Ascending aorta (tissue), 2 donors: ENCODE measurements around the gene MAT2A. TPM values are rescaled to one million over a fixed set of nuclear protein-coding genes. Genes with fewer than 3 reads are reported as not detected.
"Not testable (repeated sequence)": the region's sequence is repeated elsewhere in the genome, so short reads cannot be mapped to it uniquely, and the experiment has no call there.

Experiments
- DNase-seq, 2 donors: peaks; one replicate each; pipeline ENCODE4 v3.0.0-alpha.2; 2019; ENCODE audit warnings: low spot score in 2 of 2
- H3K27ac ChIP-seq, 2 donors: fragments of 200-600 bp; sonication (generic); one replicate each; pipeline ENCODE4 v1.5.1; 2016 to 2017; ENCODE audit warnings: mild to moderate bottlenecking in 1 of 2
- H3K27me3 ChIP-seq: fragments of 200-600 bp; sonication (generic); one replicate; pipeline ENCODE4 v1.5.1; 2017
- H3K36me3 ChIP-seq, 2 donors: fragments of 200-600 bp; sonication (generic); one replicate each; pipeline ENCODE4 v1.5.1; 2016
- H3K4me1 ChIP-seq, 2 donors: fragments of 200-600 bp; sonication (generic); one replicate each; pipeline ENCODE4 v1.5.1; 2016 to 2017; ENCODE audit warnings: mild to moderate bottlenecking in 1 of 2
- H3K4me3 ChIP-seq, 2 donors: fragments of 200-600 bp; sonication (generic); one replicate each; pipeline ENCODE4 v1.5.1; 2016 to 2017; ENCODE audit warnings: mild to moderate bottlenecking in 1 of 2
- H3K9me3 ChIP-seq, 2 donors: fragments of 200-600 bp; sonication (generic); one replicate each; pipeline ENCODE4 v1.5.1; 2016
- CTCF ChIP-seq, 3 experiments: fragments of 200-600 bp in 2 of 3; fragments of 450-650 bp in 1 of 3; sonication (generic) in 2 of 3; IDR thresholded peaks; one replicate each; pipeline ENCODE4 v1.5.1; 2016 to 2019; ENCODE audit warnings: antibody characterized with exemption in 3 of 3, mild to moderate bottlenecking in 1 of 3, moderate library complexity in 1 of 3
- intact Hi-C: fragments of 100-400 bp; cut with DNase I; formaldehyde crosslinking; loops from one replicate; pipeline ENCODE4 v1.15.1; 2023
- total RNA-seq: library from RNA; depleted of rRNA; stranded (reverse); fragments of >200 nt; gene quantifications from one replicate; pipeline ENCODE4 v1.1.0, GENCODE V29; 2016

Gene MAT2A
- total RNA-seq, 1 donor from 2014 or later = 91.7 TPM

- DNase-seq = no peak
- Histone ChIP-seq H3K27ac (peak overlapping the region in 1 of 2 donors; percentile 98), H3K4me3 (peak overlapping the region; percentile 82 to 89), H3K4me1 (peaks cover 2 to 30% of the 10 kb centered on the region in 2 donors), H3K9me3 (no peaks in the 10 kb centered on the region), H3K27me3 (no peaks in the 10 kb centered on the region), H3K36me3 (peaks cover 48 to 52% of the 10 kb centered on the region in 2 donors)
- intact Hi-C loops = no loop called here
- TF ChIP-seq CTCF (IDR thresholded peaks at IDR 0.05) = no peak
Observed at GRCh38 chr2:85541753-85542457, 2.9 kb downstream of the MAT2A start.

- no peak for TF ChIP-seq CTCF (IDR thresholded peaks at IDR 0.05)
- Histone ChIP-seq H3K27ac (peak overlapping the region in 1 of 2 donors; percentile 98), H3K27me3 (no peaks in the 10 kb centered on the region), H3K36me3 (peaks cover 48 to 52% of the 10 kb centered on the region in 2 donors), H3K4me1 (peaks cover 0 to 25% of the 10 kb centered on the region in 2 donors), H3K4me3 (peak overlapping the region in 1 of 2 donors; percentile 89), H3K9me3 (no peaks in the 10 kb centered on the region)
- intact Hi-C loops = no loop called here
- DNase-seq = no peak
Observed at GRCh38 chr2:85542777-85543176, 3.8 kb downstream of the MAT2A start.

- H3K36me3 ChIP-seq = peaks cover 48 to 52% of the 10 kb centered on the region in 2 donors
- DNase-seq, intact Hi-C loops, H3K4me3 ChIP-seq, H3K27me3 ChIP-seq, H3K9me3 ChIP-seq: not testable (repeated sequence)
- H3K27ac ChIP-seq = peak overlapping the region in 1 of 2 donors; percentile 18
- peaks cover 0 to 25% of the 10 kb centered on the region in 2 donors for H3K4me1 ChIP-seq
Observed at GRCh38 chr2:85544254-85544691, 5.3 kb downstream of the MAT2A start.

- H3K9me3 ChIP-seq, intact Hi-C loops, H3K4me3 ChIP-seq, H3K27me3 ChIP-seq, DNase-seq: not testable (repeated sequence)
- Histone ChIP-seq H3K27ac (peak overlapping the region in 1 of 2 donors; percentile 18), H3K36me3 (peaks cover 48 to 59% of the 10 kb centered on the region in 2 donors), H3K4me1 (peaks cover 0 to 25% of the 10 kb centered on the region in 2 donors)
Observed at GRCh38 chr2:85544915-85545779, 6.2 kb downstream of the MAT2A start.

GRCh38 chr2:85545780-85546240 lies 6.8 kb downstream of the MAT2A start:
- Histone ChIP-seq H3K27me3 (no peaks in the 10 kb centered on the region), H3K4me1 (peaks cover 0 to 25% of the 10 kb centered on the region in 2 donors), H3K27ac (peak overlapping the region in 1 of 2 donors; percentile 26), H3K36me3 (peaks cover 49 to 66% of the 10 kb centered on the region in 2 donors), H3K9me3 (no peaks in the 10 kb centered on the region), H3K4me3 (no peak overlapping the region)
- intact Hi-C loops = no loop called here
- no peak for TF ChIP-seq CTCF (IDR thresholded peaks at IDR 0.05)
- DNase-seq = no peak

GRCh38 chr2:85547089-85547858 lies 8.3 kb downstream of the MAT2A start:
- Histone ChIP-seq H3K27me3 (no peaks in the 10 kb centered on the region), H3K4me1 (peaks cover 0 to 14% of the 10 kb centered on the region in 2 donors), H3K27ac (no peak overlapping the region), H3K9me3 (no peaks in the 10 kb centered on the region), H3K4me3 (no peak overlapping the region), H3K36me3 (peaks cover 44 to 60% of the 10 kb centered on the region in 2 donors)
- DNase-seq = no peak
- intact Hi-C loops = no loop called here
- no peak for TF ChIP-seq CTCF (IDR thresholded peaks at IDR 0.05)
